ENCODE results near the gene FBXO36. TPM values are rescaled to one million over a fixed set of nuclear protein-coding genes. Genes with fewer than 3 reads are reported as not detected.

Gene FBXO36
- total RNA-seq, 1 donor from 2014 or later, result 1.9 TPM

- no peak overlapping the region for H2AFZ ChIP-seq (ENCODE audit: low read depth, low read length)
- H3K27ac Mint-ChIP-seq (ENCODE audit: unreplicated experiment), result no peak overlapping the region
- H3K4me3 Mint-ChIP-seq (ENCODE audit: unreplicated experiment), result no peak overlapping the region
- H3K27me3 Mint-ChIP-seq (ENCODE audit: low read depth, unreplicated experiment), result no peaks in the 10 kb centered on the region
- no peaks in the 10 kb centered on the region for H3K79me2 ChIP-seq (ENCODE audit: insufficient read depth, low read length)
- peaks cover 4% of the 10 kb centered on the region for H3K4me1 Mint-ChIP-seq (ENCODE audit: low read depth, unreplicated experiment)
- no peak overlapping the region for H3K4me3 ChIP-seq (ENCODE audit: insufficient read depth, low read depth, low read length)
- no peaks in the 10 kb centered on the region for H3K27me3 ChIP-seq (ENCODE audit: insufficient read depth, low read length)
- DNase-seq (ENCODE audit: low read depth), result no peak
- H3K36me3 ChIP-seq (ENCODE audit: insufficient read depth, low read length), result no peaks in the 10 kb centered on the region
- H4K20me1 ChIP-seq (ENCODE audit: insufficient read depth, low read length), result no peaks in the 10 kb centered on the region
- H3K36me3 Mint-ChIP-seq (ENCODE audit: low read depth, unreplicated experiment), result peaks cover 3% of the 10 kb centered on the region
- H3K27ac ChIP-seq (ENCODE audit: low read depth, low read length), result no peak overlapping the region
- no peak for TF ChIP-seq EZH2 (IDR thresholded peaks at IDR 0.05; ENCODE audit: insufficient read depth, low read length)
- TF ChIP-seq, protein P1, sequence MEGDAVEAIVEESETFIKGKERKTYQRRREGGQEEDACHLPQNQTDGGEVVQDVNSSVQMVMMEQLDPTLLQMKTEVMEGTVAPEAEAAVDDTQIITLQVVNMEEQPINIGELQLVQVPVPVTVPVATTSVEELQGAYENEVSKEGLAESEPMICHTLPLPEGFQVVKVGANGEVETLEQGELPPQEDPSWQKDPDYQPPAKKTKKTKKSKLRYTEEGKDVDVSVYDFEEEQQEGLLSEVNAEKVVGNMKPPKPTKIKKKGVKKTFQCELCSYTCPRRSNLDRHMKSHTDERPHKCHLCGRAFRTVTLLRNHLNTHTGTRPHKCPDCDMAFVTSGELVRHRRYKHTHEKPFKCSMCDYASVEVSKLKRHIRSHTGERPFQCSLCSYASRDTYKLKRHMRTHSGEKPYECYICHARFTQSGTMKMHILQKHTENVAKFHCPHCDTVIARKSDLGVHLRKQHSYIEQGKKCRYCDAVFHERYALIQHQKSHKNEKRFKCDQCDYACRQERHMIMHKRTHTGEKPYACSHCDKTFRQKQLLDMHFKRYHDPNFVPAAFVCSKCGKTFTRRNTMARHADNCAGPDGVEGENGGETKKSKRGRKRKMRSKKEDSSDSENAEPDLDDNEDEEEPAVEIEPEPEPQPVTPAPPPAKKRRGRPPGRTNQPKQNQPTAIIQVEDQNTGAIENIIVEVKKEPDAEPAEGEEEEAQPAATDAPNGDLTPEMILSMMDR (IDR thresholded peaks at IDR 0.05; ENCODE audit: insufficient read depth, low read depth, low read length), result no peak
- no peak overlapping the region for H3K9ac ChIP-seq (ENCODE audit: low read length)
- H3K4me1 ChIP-seq (ENCODE audit: insufficient read depth, low read length), result no peaks in the 10 kb centered on the region
- FAIRE-seq, result no peak
- no peaks in the 10 kb centered on the region for H3K9me3 Mint-ChIP-seq (ENCODE audit: unreplicated experiment)
- H3K9me3 ChIP-seq (ENCODE audit: insufficient read depth, low read depth, low read length), result no peaks in the 10 kb centered on the region
- H3K4me2 ChIP-seq (ENCODE audit: low read length), result no peak overlapping the region
Observed at GRCh38 chr2:229943171-229943570, 20.9 kb downstream of the FBXO36 start.

- H3K27me3 ChIP-seq (ENCODE audit: insufficient read depth, low read length), result no peaks in the 10 kb centered on the region
- DNase-seq (ENCODE audit: low read depth) (no peak), FAIRE-seq (no peak)
- H3K9me3 Mint-ChIP-seq (ENCODE audit: unreplicated experiment), result no peaks in the 10 kb centered on the region
- H3K4me1 Mint-ChIP-seq (ENCODE audit: low read depth, unreplicated experiment), result peaks cover 4% of the 10 kb centered on the region
- peaks cover 3% of the 10 kb centered on the region for H3K36me3 Mint-ChIP-seq (ENCODE audit: low read depth, unreplicated experiment)
- no peak overlapping the region for H3K4me2 ChIP-seq (ENCODE audit: low read length)
- H3K4me3 Mint-ChIP-seq (ENCODE audit: unreplicated experiment), result no peak overlapping the region
- no peak overlapping the region for H3K9ac ChIP-seq (ENCODE audit: low read length)
- no peaks in the 10 kb centered on the region for H3K36me3 ChIP-seq (ENCODE audit: insufficient read depth, low read length)
- H3K27ac Mint-ChIP-seq (ENCODE audit: unreplicated experiment), result no peak overlapping the region
- no peaks in the 10 kb centered on the region for H3K4me1 ChIP-seq (ENCODE audit: insufficient read depth, low read length)
- H4K20me1 ChIP-seq (ENCODE audit: insufficient read depth, low read length), result no peaks in the 10 kb centered on the region
- no peak overlapping the region for H3K4me3 ChIP-seq (ENCODE audit: insufficient read depth, low read depth, low read length)
- no peak overlapping the region for H2AFZ ChIP-seq (ENCODE audit: low read depth, low read length)
- no peaks in the 10 kb centered on the region for H3K9me3 ChIP-seq (ENCODE audit: insufficient read depth, low read depth, low read length)
- H3K27ac ChIP-seq (ENCODE audit: low read depth, low read length), result no peak overlapping the region
- H3K27me3 Mint-ChIP-seq (ENCODE audit: low read depth, unreplicated experiment), result no peaks in the 10 kb centered on the region
- no peaks in the 10 kb centered on the region for H3K79me2 ChIP-seq (ENCODE audit: insufficient read depth, low read length)
- TF ChIP-seq EZH2 (IDR thresholded peaks at IDR 0.05; ENCODE audit: insufficient read depth, low read length), result no peak
- TF ChIP-seq, protein P1 (IDR thresholded peaks at IDR 0.05; ENCODE audit: insufficient read depth, low read depth, low read length), result no peak
Observed at GRCh38 chr2:229943770-229944449, 21.6 kb downstream of the FBXO36 start.

- no peaks in the 10 kb centered on the region for H3K27me3 ChIP-seq (ENCODE audit: insufficient read depth, low read length)
- no peak overlapping the region for H3K27ac ChIP-seq (ENCODE audit: low read depth, low read length)
- H4K20me1 ChIP-seq (ENCODE audit: insufficient read depth, low read length), result no peaks in the 10 kb centered on the region
- H3K27me3 Mint-ChIP-seq (ENCODE audit: low read depth, unreplicated experiment), result no peaks in the 10 kb centered on the region
- H3K4me1 ChIP-seq (ENCODE audit: insufficient read depth, low read length), result no peaks in the 10 kb centered on the region
- no peaks in the 10 kb centered on the region for H3K9me3 ChIP-seq (ENCODE audit: insufficient read depth, low read depth, low read length)
- H3K36me3 Mint-ChIP-seq (ENCODE audit: low read depth, unreplicated experiment), result peaks cover 3% of the 10 kb centered on the region
- no peaks in the 10 kb centered on the region for H3K36me3 ChIP-seq (ENCODE audit: insufficient read depth, low read length)
- no peak overlapping the region for H3K4me3 Mint-ChIP-seq (ENCODE audit: unreplicated experiment)
- H3K4me3 ChIP-seq (ENCODE audit: insufficient read depth, low read depth, low read length), result no peak overlapping the region
- no peak overlapping the region for H3K27ac Mint-ChIP-seq (ENCODE audit: unreplicated experiment)
- H2AFZ ChIP-seq (ENCODE audit: low read depth, low read length), result no peak overlapping the region
- peaks cover 4% of the 10 kb centered on the region for H3K4me1 Mint-ChIP-seq (ENCODE audit: low read depth, unreplicated experiment)
- DNase-seq (ENCODE audit: low read depth), result no peak
- H3K9me3 Mint-ChIP-seq (ENCODE audit: unreplicated experiment), result no peaks in the 10 kb centered on the region
- no peaks in the 10 kb centered on the region for H3K79me2 ChIP-seq (ENCODE audit: insufficient read depth, low read length)
- H3K4me2 ChIP-seq (ENCODE audit: low read length), result no peak overlapping the region
- no peak for FAIRE-seq
- TF ChIP-seq, protein P1 (IDR thresholded peaks at IDR 0.05; ENCODE audit: insufficient read depth, low read depth, low read length), result no peak
- TF ChIP-seq EZH2 (IDR thresholded peaks at IDR 0.05; ENCODE audit: insufficient read depth, low read length), result no peak
- no peak overlapping the region for H3K9ac ChIP-seq (ENCODE audit: low read length)
Observed at GRCh38 chr2:229945975-229946374, 23.7 kb downstream of the FBXO36 start.
